HepG2 (cell line): ENCODE measurements around the gene PRELID1. TPM values are rescaled to one million over a fixed set of nuclear protein-coding genes. Genes with fewer than 3 reads are reported as not detected.

Experiments
- DR1 ChIP-seq: sonication (generic); formaldehyde crosslinking; IDR thresholded peaks from 2 replicates; pipeline ENCODE4 v1.8.0; 2021; ENCODE audit warnings: mild to moderate bottlenecking, missing genetic modification reagents, inconsistent platforms
- JUND ChIP-seq: sonication (generic); formaldehyde crosslinking; IDR thresholded peaks from 2 replicates; pipeline ENCODE4 v1.8.0; 2022; ENCODE audit warnings: mild to moderate bottlenecking, missing genetic modification reagents
- KDM5A ChIP-seq: fragments of 200-600 bp; sonication (generic); IDR thresholded peaks from 2 replicates; pipeline ENCODE4 v1.7.0; 2018; ENCODE audit warnings: antibody characterized with exemption, mild to moderate bottlenecking, low read length, borderline replicate concordance
- KMT2A ChIP-seq: sonication (generic); formaldehyde crosslinking; IDR thresholded peaks from 2 replicates; pipeline ENCODE4 v1.4.0; 2020; ENCODE audit warnings: missing genetic modification reagents
- MIXL1 ChIP-seq: IDR thresholded peaks from 2 replicates; pipeline ENCODE4 v1.6.1; 2016
- NFE2 ChIP-seq: sonication (generic); formaldehyde crosslinking; IDR thresholded peaks from 2 replicates; pipeline ENCODE4 v1.4.0; 2020; ENCODE audit warnings: missing genetic modification reagents
- NFRKB ChIP-seq: fragments of 450-650 bp; IDR thresholded peaks from 2 replicates; pipeline ENCODE4 v1.6.1; 2017
- NR2F6 ChIP-seq, 2 experiments: IDR thresholded peaks; 2 replicates each; pipeline ENCODE4 v1.6.1; 2016; ENCODE audit warnings: antibody characterized with exemption in 1 of 2, mild to moderate bottlenecking in 1 of 2
- RFXAP ChIP-seq: sonication (generic); formaldehyde crosslinking; IDR thresholded peaks from 2 replicates; pipeline ENCODE4 v1.4.0; 2020; ENCODE audit warnings: missing genetic modification reagents, borderline replicate concordance
- SATB2 ChIP-seq: sonication (generic); formaldehyde crosslinking; IDR thresholded peaks from 2 replicates; pipeline ENCODE4 v1.5.0; 2020; ENCODE audit warnings: missing genetic modification reagents
- SIN3A ChIP-seq: IDR thresholded peaks from 2 replicates; pipeline ENCODE4 v1.6.1; 2011; ENCODE audit warnings: low read depth, mild to moderate bottlenecking, control low read depth, low read length, borderline replicate concordance
- SMYD3 ChIP-seq: sonication (generic); formaldehyde crosslinking; IDR thresholded peaks from 2 replicates; pipeline ENCODE4 v1.8.1; 2023; ENCODE audit warnings: mild to moderate bottlenecking, missing genetic modification reagents
- STAT5B ChIP-seq: sonication (generic); formaldehyde crosslinking; IDR thresholded peaks from 2 replicates; pipeline ENCODE4 v1.4.0; 2020; ENCODE audit warnings: missing genetic modification reagents
- TCF7L2 ChIP-seq: IDR thresholded peaks from 2 replicates; pipeline ENCODE4 v1.6.1; 2011; ENCODE audit warnings: mild to moderate bottlenecking, low read depth, low read length, moderate library complexity
- TRIM24 ChIP-seq: sonication (generic); formaldehyde crosslinking; IDR thresholded peaks from 2 replicates; pipeline ENCODE4 v1.8.0; 2022; ENCODE audit warnings: mild to moderate bottlenecking, missing genetic modification reagents
- ZNF101 ChIP-seq: sonication (generic); formaldehyde crosslinking; IDR thresholded peaks from 2 replicates; pipeline ENCODE4 v1.4.0; 2020; ENCODE audit warnings: mild to moderate bottlenecking, low read depth, missing genetic modification reagents, borderline replicate concordance
- ZNF382 ChIP-seq: sonication (generic); formaldehyde crosslinking; IDR thresholded peaks from 2 replicates; pipeline ENCODE4 v1.5.0; 2020; ENCODE audit warnings: missing genetic modification reagents, mild to moderate bottlenecking, borderline replicate concordance
- ZNF432 ChIP-seq: sonication (generic); formaldehyde crosslinking; IDR thresholded peaks from 2 replicates; pipeline ENCODE4 v1.5.0; 2020; ENCODE audit warnings: missing genetic modification reagents, mild to moderate bottlenecking, borderline replicate concordance
- ZNF460 ChIP-seq: sonication (generic); formaldehyde crosslinking; IDR thresholded peaks from 2 replicates; pipeline ENCODE4 v1.5.1; 2020; ENCODE audit warnings: missing genetic modification reagents, mild to moderate bottlenecking, borderline replicate concordance
- ZNF569 ChIP-seq: sonication (generic); formaldehyde crosslinking; IDR thresholded peaks from 2 replicates; pipeline ENCODE4 v1.5.0; 2020; ENCODE audit warnings: mild to moderate bottlenecking, missing genetic modification reagents, moderate library complexity, borderline replicate concordance
- polyA plus RNA-seq, 8 experiments: library from polyadenylated mRNA; depleted of rRNA in 3 of 8; stranded (reverse) in 7 of 8; unstranded in 1 of 8; fragments of >200 nt; fragmentation: Illumina TruSeq in 4 of 8; extraction: Trizol in 4 of 8; gene quantifications; 2 replicates each; pipeline versions ENCODE4 v1.2.1 to v1.2.3, GENCODE V29; 2011 to 2016; ENCODE audit warnings: low read depth in 4 of 8, missing spikeins in 1 of 8, mixed read lengths in 1 of 8; ENCODE audit not compliant: insufficient read depth in 1 of 8
- total RNA-seq, 5 experiments: library from RNA; depleted of rRNA; stranded (reverse); fragments of >200 nt; fragmentation: Illumina TruSeq; extraction: Trizol; gene quantifications; 2 replicates each; pipeline ENCODE4 v1.2.3, GENCODE V29; 2016; ENCODE audit warnings: low read depth in 1 of 5
- TF ChIP-seq, protein P1 (sequence below): sonication (generic); formaldehyde crosslinking; IDR thresholded peaks from 2 replicates; pipeline ENCODE4 v1.5.0; 2020; ENCODE audit warnings: missing genetic modification reagents, mild to moderate bottlenecking, borderline replicate concordance
- TF ChIP-seq, protein P2 (sequence below): sonication (generic); formaldehyde crosslinking; IDR thresholded peaks from 2 replicates; pipeline ENCODE4 v1.4.0; 2020; ENCODE audit warnings: missing genetic modification reagents, mild to moderate bottlenecking, borderline replicate concordance
- TF ChIP-seq, protein P3 (sequence below): sonication (generic); formaldehyde crosslinking; IDR thresholded peaks from 2 replicates; pipeline ENCODE4 v1.4.0; 2020; ENCODE audit warnings: low read depth, mild to moderate bottlenecking, missing genetic modification reagents
- TF ChIP-seq, protein P4 (sequence below): sonication (generic); IDR thresholded peaks from 2 replicates; pipeline ENCODE4 v1.6.1; 2016; ENCODE audit warnings: low read depth, borderline replicate concordance

Gene PRELID1
- total and polyA plus RNA-seq, 2 of the 13 experiments (the other 11 are each of a cell fraction or from before 2014, with no cell fraction given), result 250 to 271 TPM

DNA sequence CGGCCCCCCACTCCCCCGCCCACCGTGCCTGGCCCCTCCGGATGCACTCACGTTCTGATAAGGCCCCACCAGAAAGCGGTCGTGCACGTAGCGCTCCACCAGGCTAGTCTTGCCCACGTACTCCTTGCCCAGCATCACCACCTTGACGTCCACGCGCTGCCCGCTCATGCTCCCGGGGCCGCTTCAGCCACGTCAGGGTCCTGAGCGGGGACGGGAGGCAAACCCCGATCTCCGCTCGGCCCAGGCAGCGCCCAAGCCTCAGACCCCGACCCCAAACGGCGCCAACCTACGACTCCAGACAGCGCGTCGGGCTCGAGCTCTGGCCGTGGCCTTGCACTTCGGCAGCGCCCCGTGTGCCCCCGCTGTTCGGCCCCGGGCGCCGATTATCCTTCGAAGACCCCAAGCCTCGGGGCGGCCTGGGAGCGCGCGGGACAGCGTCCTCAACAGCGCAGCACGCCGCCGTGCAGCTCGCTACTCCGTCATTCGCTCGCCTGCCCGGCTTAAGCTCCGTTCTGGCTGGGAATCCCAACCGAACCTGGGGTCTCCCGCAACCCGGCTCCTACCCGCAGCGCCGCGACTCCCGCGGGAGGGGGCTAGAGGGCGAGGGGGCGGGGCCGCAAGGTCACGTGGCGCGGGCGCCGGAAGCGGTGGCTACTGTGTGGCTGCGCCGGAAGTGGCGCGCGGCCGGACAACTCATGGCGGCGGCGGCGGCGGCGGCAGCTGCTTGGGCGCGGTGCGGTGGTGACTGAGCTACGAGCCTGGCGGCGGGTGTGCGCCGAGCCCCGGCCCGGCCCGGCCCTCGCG is at the start of gene PRELID1, which contains the start of gene RAB24 (continued):
- TF ChIP-seq SIN3A (peak; percentile 42; the same call in 1 of the 2 replicates), STAT5B (no peak), NR2F6 (IDR thresholded peaks at IDR 0.05) (no peak), NR2F6 (CRISPR knock-in tag; IDR thresholded peaks at IDR 0.05) (0 out of 2 replicates have a peak, but pooled peaks have one; percentile 27), SATB2 (CRISPR knock-in tag) (no peak), MIXL1 (CRISPR knock-in tag) (no peak), ZNF432 (CRISPR knock-in tag) (no peak), ZNF460 (no peak), NFE2 (CRISPR knock-in tag) (no peak), ZNF382 (CRISPR knock-in tag) (no peak), SMYD3 (CRISPR knock-in tag) (no peak), KDM5A (no peak; the same call in 1 of the 2 replicates), DR1 (CRISPR knock-in tag) (peak; percentile 81), TRIM24 (CRISPR knock-in tag) (no peak), RFXAP (CRISPR knock-in tag) (peak; percentile 72; the same call in 1 of the 2 replicates), ZNF101 (CRISPR knock-in tag) (no peak), NFRKB (no peak), JUND (peak; percentile 10; the same call in 1 of the 2 replicates), ZNF569 (no peak), KMT2A (CRISPR knock-in tag) (peak; percentile 80; the same call in 1 of the 2 replicates), TCF7L2 (no peak)
- TF ChIP-seq, protein P1, sequence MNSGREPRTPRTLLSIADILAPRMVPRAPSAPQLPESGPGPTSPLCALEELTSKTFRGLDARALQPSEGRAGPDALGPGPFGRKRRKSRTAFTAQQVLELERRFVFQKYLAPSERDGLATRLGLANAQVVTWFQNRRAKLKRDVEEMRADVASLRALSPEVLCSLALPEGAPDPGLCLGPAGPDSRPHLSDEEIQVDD (CRISPR knock-in tag), result peak; percentile 86
- TF ChIP-seq, protein P2, sequence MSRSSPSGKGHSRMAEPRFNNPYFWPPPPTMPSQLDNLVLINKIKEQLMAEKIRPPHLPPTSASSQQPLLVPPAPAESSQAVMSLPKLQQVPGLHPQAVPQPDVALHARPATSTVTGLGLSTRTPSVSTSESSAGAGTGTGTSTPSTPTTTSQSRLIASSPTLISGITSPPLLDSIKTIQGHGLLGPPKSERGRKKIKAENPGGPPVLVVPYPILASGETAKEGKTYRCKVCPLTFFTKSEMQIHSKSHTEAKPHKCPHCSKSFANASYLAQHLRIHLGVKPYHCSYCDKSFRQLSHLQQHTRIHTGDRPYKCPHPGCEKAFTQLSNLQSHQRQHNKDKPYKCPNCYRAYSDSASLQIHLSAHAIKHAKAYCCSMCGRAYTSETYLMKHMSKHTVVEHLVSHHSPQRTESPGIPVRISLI (CRISPR knock-in tag), result no peak; the same call in 1 of the 2 replicates
- TF ChIP-seq, protein P3, sequence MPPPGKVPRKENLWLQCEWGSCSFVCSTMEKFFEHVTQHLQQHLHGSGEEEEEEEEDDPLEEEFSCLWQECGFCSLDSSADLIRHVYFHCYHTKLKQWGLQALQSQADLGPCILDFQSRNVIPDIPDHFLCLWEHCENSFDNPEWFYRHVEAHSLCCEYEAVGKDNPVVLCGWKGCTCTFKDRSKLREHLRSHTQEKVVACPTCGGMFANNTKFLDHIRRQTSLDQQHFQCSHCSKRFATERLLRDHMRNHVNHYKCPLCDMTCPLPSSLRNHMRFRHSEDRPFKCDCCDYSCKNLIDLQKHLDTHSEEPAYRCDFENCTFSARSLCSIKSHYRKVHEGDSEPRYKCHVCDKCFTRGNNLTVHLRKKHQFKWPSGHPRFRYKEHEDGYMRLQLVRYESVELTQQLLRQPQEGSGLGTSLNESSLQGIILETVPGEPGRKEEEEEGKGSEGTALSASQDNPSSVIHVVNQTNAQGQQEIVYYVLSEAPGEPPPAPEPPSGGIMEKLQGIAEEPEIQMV (CRISPR knock-in tag), result 0 out of 2 replicates have a peak, but pooled peaks have one; percentile 42
- TF ChIP-seq, protein P4, sequence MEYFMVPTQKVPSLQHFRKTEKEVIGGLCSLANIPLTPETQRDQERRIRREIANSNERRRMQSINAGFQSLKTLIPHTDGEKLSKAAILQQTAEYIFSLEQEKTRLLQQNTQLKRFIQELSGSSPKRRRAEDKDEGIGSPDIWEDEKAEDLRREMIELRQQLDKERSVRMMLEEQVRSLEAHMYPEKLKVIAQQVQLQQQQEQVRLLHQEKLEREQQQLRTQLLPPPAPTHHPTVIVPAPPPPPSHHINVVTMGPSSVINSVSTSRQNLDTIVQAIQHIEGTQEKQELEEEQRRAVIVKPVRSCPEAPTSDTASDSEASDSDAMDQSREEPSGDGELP, result no peak
